ENCODE data around the gene PFDN1.

PFDN1 gene

DNA sequence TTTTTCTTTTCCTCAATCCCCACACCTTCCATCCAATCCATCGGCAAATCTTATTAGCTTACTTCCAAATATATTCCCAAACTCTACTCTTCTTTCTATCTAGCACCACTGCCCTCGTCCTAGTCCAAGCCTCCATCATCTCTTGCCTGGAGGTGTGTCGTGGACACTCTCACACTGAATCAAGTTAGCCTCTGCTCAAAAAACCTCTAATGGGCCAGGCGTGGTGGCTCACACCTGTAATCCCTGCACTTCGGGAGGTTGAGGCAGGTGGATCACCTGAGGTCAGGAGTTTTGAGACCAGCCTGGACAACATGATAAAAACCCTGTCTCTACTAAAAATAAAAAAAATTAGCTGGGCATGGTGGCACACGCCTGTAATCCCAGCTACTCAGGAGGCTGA lies 46.2 kb downstream of the PFDN1 start:
- DNase-seq (ENCODE audit: low spot score) = no peak
- no peak overlapping the region for H3K27ac ChIP-seq
- TF ChIP-seq, protein P1, sequence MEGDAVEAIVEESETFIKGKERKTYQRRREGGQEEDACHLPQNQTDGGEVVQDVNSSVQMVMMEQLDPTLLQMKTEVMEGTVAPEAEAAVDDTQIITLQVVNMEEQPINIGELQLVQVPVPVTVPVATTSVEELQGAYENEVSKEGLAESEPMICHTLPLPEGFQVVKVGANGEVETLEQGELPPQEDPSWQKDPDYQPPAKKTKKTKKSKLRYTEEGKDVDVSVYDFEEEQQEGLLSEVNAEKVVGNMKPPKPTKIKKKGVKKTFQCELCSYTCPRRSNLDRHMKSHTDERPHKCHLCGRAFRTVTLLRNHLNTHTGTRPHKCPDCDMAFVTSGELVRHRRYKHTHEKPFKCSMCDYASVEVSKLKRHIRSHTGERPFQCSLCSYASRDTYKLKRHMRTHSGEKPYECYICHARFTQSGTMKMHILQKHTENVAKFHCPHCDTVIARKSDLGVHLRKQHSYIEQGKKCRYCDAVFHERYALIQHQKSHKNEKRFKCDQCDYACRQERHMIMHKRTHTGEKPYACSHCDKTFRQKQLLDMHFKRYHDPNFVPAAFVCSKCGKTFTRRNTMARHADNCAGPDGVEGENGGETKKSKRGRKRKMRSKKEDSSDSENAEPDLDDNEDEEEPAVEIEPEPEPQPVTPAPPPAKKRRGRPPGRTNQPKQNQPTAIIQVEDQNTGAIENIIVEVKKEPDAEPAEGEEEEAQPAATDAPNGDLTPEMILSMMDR (conservative IDR thresholded peaks at IDR 0.05; ENCODE audit: low read depth) = no peak
- CTCF ChIA-PET = interaction anchor here (0.7 to 2.3 kb wide), 3 partner anchors 12 to 162 kb away, joined by 3 to 12 read pairs (median 4); no protein-coding TSS in a partner anchor
- POLR2A ChIA-PET (ENCODE audit: low non-redundant PET) = no interaction called here

DNA sequence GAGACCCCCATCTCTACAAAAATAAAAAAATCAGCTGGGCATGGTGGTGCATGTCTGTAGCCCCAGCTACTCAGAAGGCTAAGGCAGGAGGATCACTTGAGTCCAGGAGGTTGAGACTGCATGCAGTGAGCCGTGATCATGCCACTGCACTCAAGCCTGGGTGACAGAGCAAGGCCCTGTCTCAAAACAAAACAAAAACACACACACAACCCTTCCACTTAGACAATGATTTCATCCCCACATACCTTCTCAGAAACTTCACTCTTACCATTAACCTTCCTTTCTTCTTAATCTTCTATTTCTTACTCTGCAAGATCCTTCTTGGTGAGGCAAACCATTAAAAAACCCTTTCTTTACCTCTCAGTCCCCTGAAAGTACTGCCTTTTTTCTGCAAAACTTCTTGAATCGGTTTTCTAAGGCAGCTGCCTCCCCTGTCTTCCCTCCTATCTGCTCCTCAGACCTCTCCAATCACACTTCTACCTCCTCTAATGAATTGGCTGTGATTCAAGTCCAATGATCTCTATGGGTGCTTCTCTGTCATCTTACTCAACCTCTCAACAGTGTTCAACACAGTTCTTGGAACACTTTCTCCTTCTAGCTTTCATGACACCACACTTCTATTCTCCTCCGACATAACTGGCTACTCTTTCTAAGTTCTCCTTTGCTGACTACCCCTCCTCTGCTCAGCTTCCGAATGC lies 47.3 kb downstream of the PFDN1 start:
- DNase-seq (ENCODE audit: low spot score) = no peak
- TF ChIP-seq, protein P1 (conservative IDR thresholded peaks at IDR 0.05; ENCODE audit: low read depth) = no peak
- ChIA-PET POLR2A (ENCODE audit: low non-redundant PET) (no interaction called here), CTCF (interaction anchor here (0.8 to 1.4 kb wide), 2 partner anchors 11 to 97 kb away, joined by 3 read pairs; no protein-coding TSS in a partner anchor)
- no peak overlapping the region for H3K27ac ChIP-seq

DNA sequence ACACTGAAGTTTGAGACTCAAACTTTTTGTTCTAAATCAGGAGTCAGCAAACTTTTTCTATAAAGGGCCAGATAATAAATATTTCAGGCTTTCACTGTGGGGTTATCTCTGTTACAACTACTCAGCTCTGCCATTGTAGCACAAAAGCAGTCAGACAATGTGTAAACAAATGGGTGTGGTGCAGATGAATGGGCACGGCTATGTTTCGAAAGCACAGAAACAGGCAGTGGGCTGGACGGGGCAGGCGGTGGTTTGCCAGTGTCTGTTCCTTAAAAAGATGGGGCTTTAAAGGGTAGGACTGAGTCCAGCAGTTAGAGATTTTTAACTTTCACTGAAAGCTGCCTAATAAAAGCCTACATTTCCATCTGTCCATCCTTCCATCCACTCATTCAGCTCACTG lies 48.9 kb downstream of the PFDN1 start:
- ChIA-PET CTCF (interaction anchor here (0.7 to 1.7 kb wide), 2 partner anchors 17 to 93 kb away, joined by 3 to 12 read pairs; partner anchors contain the start of gene HBEGF), POLR2A (ENCODE audit: low non-redundant PET) (interaction anchor here (0.5 to 1.1 kb wide), 2 partner anchors 90 to 93 kb away, joined by 4 read pairs; partner anchors contain the start of gene HBEGF)
- peak; percentile 59 for DNase-seq (ENCODE audit: low spot score)
- TF ChIP-seq, protein P1 (conservative IDR thresholded peaks at IDR 0.05; ENCODE audit: low read depth) = no peak
- peak overlapping the region; percentile 3; the same call in 1 of the 2 replicates for H3K27ac ChIP-seq

DNA sequence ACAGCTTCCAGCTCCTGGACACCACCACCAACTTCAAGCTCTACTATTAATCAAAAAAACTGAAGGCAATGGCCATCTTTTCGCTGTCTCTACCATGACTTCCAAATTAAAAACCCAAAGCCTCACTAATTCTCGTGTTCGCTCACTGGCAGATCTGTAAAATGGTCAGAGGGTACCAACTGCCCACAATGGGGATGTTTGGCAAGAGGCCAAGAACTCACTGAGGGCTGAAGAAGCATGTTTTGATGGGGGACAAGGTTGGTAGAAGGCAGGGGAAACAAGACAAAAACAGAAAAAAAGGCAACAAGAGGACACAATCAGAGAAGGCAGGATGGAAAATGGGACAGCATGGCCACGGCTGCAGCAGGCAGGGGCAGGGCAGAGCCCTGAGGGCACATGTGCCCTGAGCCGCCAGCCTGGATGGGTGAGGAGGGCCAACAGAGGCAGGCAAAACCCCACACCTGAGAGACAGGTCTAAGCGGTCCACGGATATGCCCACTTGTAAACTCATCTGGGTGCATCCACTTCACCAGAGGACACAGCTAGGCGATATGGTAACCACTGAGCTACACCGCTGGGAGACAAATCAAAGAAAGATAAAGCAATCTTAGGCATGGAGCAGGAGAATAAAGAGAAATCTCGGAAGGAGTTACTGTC lies 50.3 kb downstream of the PFDN1 start:
- H3K27ac ChIP-seq = no peak overlapping the region
- TF ChIP-seq, protein P1 (conservative IDR thresholded peaks at IDR 0.05; ENCODE audit: low read depth) = no peak
- no peak for DNase-seq (ENCODE audit: low spot score)
- POLR2A ChIA-PET (ENCODE audit: low non-redundant PET) = no interaction called here
- CTCF ChIA-PET = interaction anchor here (1.5 kb wide), 1 partner anchor 8 kb away, joined by 7 read pairs; no protein-coding TSS in a partner anchor

DNA sequence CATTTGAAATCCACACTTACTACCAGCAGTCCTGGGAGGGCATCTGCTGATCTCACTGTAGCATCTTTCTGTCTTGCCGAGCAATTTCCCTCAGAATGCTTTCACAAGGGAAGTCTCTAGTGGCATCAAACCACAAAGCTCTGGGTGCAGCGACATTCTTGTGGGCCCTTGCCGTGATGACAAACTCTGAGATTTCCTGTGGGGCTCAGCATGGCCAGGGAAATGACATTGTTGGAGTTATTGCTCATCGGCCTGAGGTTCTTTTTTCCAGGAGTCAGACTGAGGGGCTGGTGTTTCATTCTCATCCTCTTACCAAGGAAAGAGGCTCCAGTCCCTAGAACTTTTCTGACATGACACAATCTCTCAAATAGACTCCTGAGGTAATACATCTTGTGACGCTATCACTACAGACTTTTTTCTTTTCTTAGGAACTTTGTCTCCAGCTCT lies 51.4 kb downstream of the PFDN1 start:
- DNase-seq (ENCODE audit: low spot score) = peak; percentile 66
- ChIA-PET CTCF (interaction anchor here (0.7 to 0.8 kb wide), 4 partner anchors 8 to 94 kb away, joined by 3 to 4 read pairs (median 3); no protein-coding TSS in a partner anchor), POLR2A (ENCODE audit: low non-redundant PET) (no interaction called here)
- TF ChIP-seq, protein P1 (conservative IDR thresholded peaks at IDR 0.05; ENCODE audit: low read depth) = no peak
- peak overlapping the region; percentile 50 for H3K27ac ChIP-seq

DNA sequence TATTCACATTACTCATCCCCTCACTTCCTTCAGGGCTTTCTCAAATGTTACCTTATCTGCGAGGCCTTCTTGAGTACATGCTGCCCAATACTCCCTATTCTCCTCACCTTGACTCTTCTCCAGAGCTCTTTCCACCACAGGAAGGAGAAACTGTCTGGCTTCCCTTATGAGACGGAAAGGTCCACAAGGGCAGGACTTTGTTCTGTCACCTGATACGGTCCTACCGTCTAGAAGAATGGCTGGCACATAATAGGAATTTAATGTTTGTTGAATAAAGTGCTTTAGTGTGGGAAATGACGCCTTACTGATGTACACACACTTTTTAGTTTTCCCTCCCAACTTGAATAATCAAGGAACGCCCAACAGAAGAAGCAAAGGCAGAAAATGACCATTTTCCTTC lies 52.5 kb downstream of the PFDN1 start:
- POLR2A ChIA-PET (ENCODE audit: low non-redundant PET) = no interaction called here

More for the DNA sequence above, 52.5 kb downstream of the PFDN1 start:
- CTCF ChIA-PET = no interaction called here
- DNase-seq (ENCODE audit: low spot score) = no peak
- H3K27ac ChIP-seq = no peak overlapping the region
- TF ChIP-seq, protein P1 (conservative IDR thresholded peaks at IDR 0.05; ENCODE audit: low read depth) = no peak
